HepG2 (cell line): ENCODE data around the gene VDAC1. TPM values are rescaled to one million over a fixed set of nuclear protein-coding genes. Genes with fewer than 3 reads are reported as not detected.

Source experiments
- BRCA1 ChIP-seq: sonication (generic); formaldehyde crosslinking; IDR thresholded peaks from 2 replicates; pipeline ENCODE4 v1.4.0; 2020; ENCODE audit warnings: missing genetic modification reagents
- DZIP1 ChIP-seq: sonication (generic); formaldehyde crosslinking; IDR thresholded peaks from 2 replicates; pipeline ENCODE4 v1.5.0; 2020; ENCODE audit warnings: mild to moderate bottlenecking, missing genetic modification reagents
- FOXJ3 ChIP-seq: sonication (generic); formaldehyde crosslinking; IDR thresholded peaks from 2 replicates; pipeline ENCODE4 v1.4.0; 2020; ENCODE audit warnings: missing genetic modification reagents, mild to moderate bottlenecking, borderline replicate concordance
- HIVEP1 ChIP-seq: sonication (generic); formaldehyde crosslinking; IDR thresholded peaks from 2 replicates; pipeline ENCODE4 v1.4.0; 2020; ENCODE audit warnings: mild to moderate bottlenecking, missing genetic modification reagents
- HMG20B ChIP-seq: conservative IDR thresholded peaks from 2 replicates; pipeline ENCODE4 v1.6.1; 2016; ENCODE audit warnings: missing genetic modification reagents, missing compliant biosample characterization
- KLF15 ChIP-seq: sonication (generic); formaldehyde crosslinking; IDR thresholded peaks from 2 replicates; pipeline ENCODE4 v1.8.1; 2023; ENCODE audit warnings: borderline replicate concordance, mild to moderate bottlenecking, inconsistent platforms, missing genetic modification reagents, mixed read lengths
- MED13 ChIP-seq: sonication (generic); formaldehyde crosslinking; IDR thresholded peaks from 2 replicates; pipeline ENCODE4 v1.5.0; 2020; ENCODE audit warnings: missing genetic modification reagents
- MTF1 ChIP-seq: sonication (generic); formaldehyde crosslinking; IDR thresholded peaks from 2 replicates; pipeline ENCODE4 v1.5.0; 2020; ENCODE audit warnings: missing genetic modification reagents
- MZF1 ChIP-seq: sonication (generic); formaldehyde crosslinking; IDR thresholded peaks from 2 replicates; pipeline ENCODE4 v1.8.1; 2023; ENCODE audit warnings: mild to moderate bottlenecking, missing genetic modification reagents, borderline replicate concordance
- POLR2AphosphoS5 ChIP-seq: IDR thresholded peaks from 2 replicates; pipeline ENCODE4 v1.6.1; 2012; ENCODE audit warnings: low read depth, low read length
- PREB ChIP-seq: sonication (generic); formaldehyde crosslinking; IDR thresholded peaks from 2 replicates; pipeline ENCODE4 v1.4.0; 2020; ENCODE audit warnings: missing genetic modification reagents
- RFX3 ChIP-seq: IDR thresholded peaks from 2 replicates; pipeline ENCODE4 v1.6.1; 2016; ENCODE audit warnings: missing biosample characterization, missing genetic modification reagents
- SP1 ChIP-seq, 2 experiments: fragments of 450-650 bp in 1 of 2; sonication (generic) in 1 of 2; formaldehyde crosslinking in 1 of 2; IDR thresholded peaks; 2 replicates each; pipeline versions ENCODE4 v1.4.0 to v1.6.1; 2016 to 2020; ENCODE audit warnings: missing genetic modification reagents in 1 of 2
- SRY ChIP-seq: sonication (generic); formaldehyde crosslinking; IDR thresholded peaks from 2 replicates; pipeline ENCODE4 v1.8.0; 2022; ENCODE audit warnings: mild to moderate bottlenecking, missing genetic modification reagents
- THYN1 ChIP-seq: sonication (generic); formaldehyde crosslinking; IDR thresholded peaks from 2 replicates; pipeline ENCODE4 v1.8.1; 2023; ENCODE audit warnings: low read depth, mild to moderate bottlenecking, moderate library complexity, missing genetic modification reagents, borderline replicate concordance
- ZBED4 ChIP-seq: sonication (generic); formaldehyde crosslinking; IDR thresholded peaks from 2 replicates; pipeline ENCODE4 v1.4.0; 2020; ENCODE audit warnings: missing genetic modification reagents, borderline replicate concordance
- ZMYM3 ChIP-seq: sonication (generic); formaldehyde crosslinking; IDR thresholded peaks from 2 replicates; pipeline ENCODE4 v1.5.1; 2020; ENCODE audit warnings: mild to moderate bottlenecking, missing genetic modification reagents
- ZNF383 ChIP-seq: sonication (generic); formaldehyde crosslinking; IDR thresholded peaks from 2 replicates; pipeline ENCODE4 v1.4.0; 2020; ENCODE audit warnings: missing genetic modification reagents, mild to moderate bottlenecking, borderline replicate concordance
- ZNF567 ChIP-seq: sonication (generic); formaldehyde crosslinking; IDR thresholded peaks from 2 replicates; pipeline ENCODE4 v1.8.1; 2023; ENCODE audit warnings: mild to moderate bottlenecking, missing genetic modification reagents, borderline replicate concordance
- polyA plus RNA-seq, 8 experiments: library from polyadenylated mRNA; depleted of rRNA in 3 of 8; stranded (reverse) in 7 of 8; unstranded in 1 of 8; fragments of >200 nt; fragmentation: Illumina TruSeq in 4 of 8; extraction: Trizol in 4 of 8; gene quantifications; 2 replicates each; pipeline versions ENCODE4 v1.2.1 to v1.2.3, GENCODE V29; 2011 to 2016; ENCODE audit warnings: low read depth in 4 of 8, missing spikeins in 1 of 8, mixed read lengths in 1 of 8; ENCODE audit not compliant: insufficient read depth in 1 of 8
- total RNA-seq, 5 experiments: library from RNA; depleted of rRNA; stranded (reverse); fragments of >200 nt; fragmentation: Illumina TruSeq; extraction: Trizol; gene quantifications; 2 replicates each; pipeline ENCODE4 v1.2.3, GENCODE V29; 2016; ENCODE audit warnings: low read depth in 1 of 5

Gene VDAC1
- total and polyA plus RNA-seq, 2 of the 13 experiments (the other 11 are each of a cell fraction or from before 2014, with no cell fraction given) = 112 to 380 TPM

- peak; percentile 75 for TF ChIP-seq POLR2AphosphoS5
- no peak for TF ChIP-seq ZNF383 (CRISPR knock-in tag)
- no peak for TF ChIP-seq ZBED4 (CRISPR knock-in tag)
- TF ChIP-seq MZF1 (CRISPR knock-in tag) = no peak
- 0 out of 2 replicates have a peak, but pooled peaks have one; percentile 53 for TF ChIP-seq HMG20B (CRISPR knock-in tag)
- no peak for TF ChIP-seq PREB
- TF ChIP-seq BRCA1 = 0 out of 2 replicates have a peak, but pooled peaks have one; percentile 57
- no peak for TF ChIP-seq HIVEP1 (CRISPR knock-in tag)
- no peak for TF ChIP-seq MTF1 (CRISPR knock-in tag)
- TF ChIP-seq SRY (CRISPR knock-in tag) = no peak
- TF ChIP-seq ZNF567 = no peak
- TF ChIP-seq ZMYM3 (CRISPR knock-in tag) = no peak
- TF ChIP-seq THYN1 = no peak
- TF ChIP-seq MED13 (CRISPR knock-in tag) = no peak
- no peak for TF ChIP-seq KLF15 (CRISPR knock-in tag)
- TF ChIP-seq SP1 (IDR thresholded peaks at IDR 0.05) = no peak
- no peak for TF ChIP-seq SP1 (CRISPR knock-in tag; IDR thresholded peaks at IDR 0.05)
- TF ChIP-seq RFX3 (CRISPR knock-in tag) = no peak
- no peak for TF ChIP-seq DZIP1 (CRISPR knock-in tag)
- TF ChIP-seq FOXJ3 (CRISPR knock-in tag) = peak; percentile 74
Observed at GRCh38 chr5:134018154-134018985, 13.6 kb upstream of the VDAC1 start (continued).
